ENCODE data around the gene KCNQ5.

Gene KCNQ5

GRCh38 chr6:72792692-72793091 lies 170.8 kb downstream of the KCNQ5 start:
- Histone ChIP-seq H3F3A (ENCODE audit: control insufficient read depth, insufficient read depth) (no peaks in the 10 kb centered on the region; the same call in 1 of the 2 replicates), H3K4me2 (ENCODE audit: low read length) (no peak overlapping the region), H3K9me2 (replicated peaks; ENCODE audit: control insufficient read depth, low read length) (no peaks in the 10 kb centered on the region), H3K9me3 (ENCODE audit: control insufficient read depth, insufficient read depth, low read length) (no peaks in the 10 kb centered on the region), H3K4me3 (ENCODE audit: low read length) (no peak overlapping the region), H3K27ac (ENCODE audit: low read depth, low read length) (no peak overlapping the region), H3K79me2 (ENCODE audit: control insufficient read depth, low read length) (peaks cover 32% of the 10 kb centered on the region), H4K20me1 (ENCODE audit: control insufficient read depth, insufficient read depth, low read depth, low read length) (no peaks in the 10 kb centered on the region), H3K27me3 (ENCODE audit: control insufficient read depth, low read length) (no peaks in the 10 kb centered on the region), H3K4me1 (ENCODE audit: control insufficient read depth, low read length) (no peaks in the 10 kb centered on the region), H3K36me3 (ENCODE audit: control insufficient read depth, low read length) (peaks cover 6% of the 10 kb centered on the region)
- no peak for TF ChIP-seq CTCF (IDR thresholded peaks at IDR 0.05; ENCODE audit: low read depth, low read length, poor library complexity, severe bottlenecking)
- no peak for TF ChIP-seq EZH2phosphoT487 (IDR thresholded peaks at IDR 0.05; ENCODE audit: borderline replicate concordance, low read length)

GRCh38 chr6:72793641-72794395 lies 172.0 kb downstream of the KCNQ5 start:
- no peaks in the 10 kb centered on the region for H3K9me2 ChIP-seq (replicated peaks; ENCODE audit: control insufficient read depth, low read length)
- H4K20me1 ChIP-seq (ENCODE audit: control insufficient read depth, insufficient read depth, low read depth, low read length) = no peaks in the 10 kb centered on the region
- no peak overlapping the region for H3K4me2 ChIP-seq (ENCODE audit: low read length)
- no peaks in the 10 kb centered on the region for H3K4me1 ChIP-seq (ENCODE audit: control insufficient read depth, low read length)
- peaks cover 33% of the 10 kb centered on the region for H3K79me2 ChIP-seq (ENCODE audit: control insufficient read depth, low read length)
- no peak overlapping the region for H3K4me3 ChIP-seq (ENCODE audit: low read length)
- H3F3A ChIP-seq (ENCODE audit: control insufficient read depth, insufficient read depth) = no peaks in the 10 kb centered on the region; the same call in 1 of the 2 replicates
- no peaks in the 10 kb centered on the region for H3K27me3 ChIP-seq (ENCODE audit: control insufficient read depth, low read length)
- no peak overlapping the region for H3K27ac ChIP-seq (ENCODE audit: low read depth, low read length)
- H3K36me3 ChIP-seq (ENCODE audit: control insufficient read depth, low read length) = peaks cover 6% of the 10 kb centered on the region
- TF ChIP-seq CTCF (IDR thresholded peaks at IDR 0.05; ENCODE audit: low read depth, low read length, poor library complexity, severe bottlenecking) = no peak
- TF ChIP-seq EZH2phosphoT487 (IDR thresholded peaks at IDR 0.05; ENCODE audit: borderline replicate concordance, low read length) = no peak
- H3K9me3 ChIP-seq (ENCODE audit: control insufficient read depth, insufficient read depth, low read length) = no peaks in the 10 kb centered on the region

- H3K4me3 ChIP-seq (ENCODE audit: low read length) = no peak overlapping the region
- no peak overlapping the region for H3K27ac ChIP-seq (ENCODE audit: low read depth, low read length)
Observed at GRCh38 chr6:72798196-72798595, 176.3 kb downstream of the KCNQ5 start.

More at GRCh38 chr6:72798196-72798595, 176.3 kb downstream of the KCNQ5 start:
- no peaks in the 10 kb centered on the region for H3K9me3 ChIP-seq (ENCODE audit: control insufficient read depth, insufficient read depth, low read length)
- H3K79me2 ChIP-seq (ENCODE audit: control insufficient read depth, low read length) = peaks cover 29% of the 10 kb centered on the region
- no peaks in the 10 kb centered on the region for H3K27me3 ChIP-seq (ENCODE audit: control insufficient read depth, low read length)
- no peaks in the 10 kb centered on the region for H3K9me2 ChIP-seq (replicated peaks; ENCODE audit: control insufficient read depth, low read length)
- H3F3A ChIP-seq (ENCODE audit: control insufficient read depth, insufficient read depth) = no peaks in the 10 kb centered on the region; the same call in 1 of the 2 replicates
- H3K4me1 ChIP-seq (ENCODE audit: control insufficient read depth, low read length) = no peaks in the 10 kb centered on the region
- no peak for TF ChIP-seq EZH2phosphoT487 (IDR thresholded peaks at IDR 0.05; ENCODE audit: borderline replicate concordance, low read length)
- no peak for TF ChIP-seq CTCF (IDR thresholded peaks at IDR 0.05; ENCODE audit: low read depth, low read length, poor library complexity, severe bottlenecking)
- no peaks in the 10 kb centered on the region for H3K36me3 ChIP-seq (ENCODE audit: control insufficient read depth, low read length)
- H4K20me1 ChIP-seq (ENCODE audit: control insufficient read depth, insufficient read depth, low read depth, low read length) = no peaks in the 10 kb centered on the region
- H3K4me2 ChIP-seq (ENCODE audit: low read length) = no peak overlapping the region

Data from DOHH2 (cell line).